KMS-11 (cell line): ENCODE measurements around the gene RCAN1.

Experiments used
- H2AFZ ChIP-seq: fragments of 200-600 bp; sonication (generic); 2 replicates; pipeline ENCODE4 v1.6.1; 2016; ENCODE audit warnings: antibody characterized with exemption, mixed run types, low read depth
- H3K27ac ChIP-seq: fragments of 200-600 bp; sonication (generic); 2 replicates; pipeline ENCODE4 v1.6.1; 2016; ENCODE audit warnings: mild to moderate bottlenecking, mixed run types
- H3K27me3 ChIP-seq: fragments of 200-600 bp; sonication (generic); 2 replicates; pipeline ENCODE4 v1.6.1; 2017; ENCODE audit warnings: mild to moderate bottlenecking, low read depth, mixed run types, moderate library complexity; ENCODE audit not compliant: insufficient read depth
- H3K36me3 ChIP-seq: fragments of 200-600 bp; sonication (generic); 2 replicates; pipeline ENCODE4 v1.6.1; 2017; ENCODE audit warnings: mild to moderate bottlenecking, mixed run types; ENCODE audit not compliant: insufficient read depth
- H3K4me1 ChIP-seq: fragments of 200-600 bp; sonication (generic); 2 replicates; pipeline ENCODE4 v1.6.1; 2016; ENCODE audit warnings: mild to moderate bottlenecking, low read depth, mixed run types; ENCODE audit not compliant: poor library complexity, severe bottlenecking
- H3K4me2 ChIP-seq: fragments of 200-600 bp; sonication (generic); 2 replicates; pipeline ENCODE4 v1.7.0; 2016; ENCODE audit warnings: mild to moderate bottlenecking, mixed run types
- H3K4me3 ChIP-seq: fragments of 200-600 bp; sonication (generic); IDR thresholded peaks from 2 replicates; pipeline ENCODE4 v1.6.1; 2017; ENCODE audit warnings: low read depth, low read length, mixed read lengths; ENCODE audit not compliant: insufficient read depth
- H3K79me2 ChIP-seq: fragments of 200-600 bp; sonication (generic); 2 replicates; pipeline ENCODE4 v1.6.1; 2016; ENCODE audit warnings: low read depth, mixed run types; ENCODE audit not compliant: insufficient read depth
- H3K9ac ChIP-seq: fragments of 200-600 bp; sonication (generic); 2 replicates; pipeline ENCODE4 v1.6.1; 2016; ENCODE audit warnings: mild to moderate bottlenecking, mixed run types
- H4K20me1 ChIP-seq: fragments of 200-600 bp; sonication (generic); 2 replicates; pipeline ENCODE4 v1.6.1; 2016; ENCODE audit warnings: mild to moderate bottlenecking, mixed run types; ENCODE audit not compliant: insufficient read depth
- TF ChIP-seq, protein P1 (sequence below): fragments of 200-600 bp; sonication (generic); conservative IDR thresholded peaks from 2 replicates; pipeline ENCODE4 v1.6.1; 2017; ENCODE audit warnings: low read depth, mild to moderate bottlenecking, antibody characterized with exemption, low read length, moderate library complexity, mixed read lengths

RCAN1 gene

DNA sequence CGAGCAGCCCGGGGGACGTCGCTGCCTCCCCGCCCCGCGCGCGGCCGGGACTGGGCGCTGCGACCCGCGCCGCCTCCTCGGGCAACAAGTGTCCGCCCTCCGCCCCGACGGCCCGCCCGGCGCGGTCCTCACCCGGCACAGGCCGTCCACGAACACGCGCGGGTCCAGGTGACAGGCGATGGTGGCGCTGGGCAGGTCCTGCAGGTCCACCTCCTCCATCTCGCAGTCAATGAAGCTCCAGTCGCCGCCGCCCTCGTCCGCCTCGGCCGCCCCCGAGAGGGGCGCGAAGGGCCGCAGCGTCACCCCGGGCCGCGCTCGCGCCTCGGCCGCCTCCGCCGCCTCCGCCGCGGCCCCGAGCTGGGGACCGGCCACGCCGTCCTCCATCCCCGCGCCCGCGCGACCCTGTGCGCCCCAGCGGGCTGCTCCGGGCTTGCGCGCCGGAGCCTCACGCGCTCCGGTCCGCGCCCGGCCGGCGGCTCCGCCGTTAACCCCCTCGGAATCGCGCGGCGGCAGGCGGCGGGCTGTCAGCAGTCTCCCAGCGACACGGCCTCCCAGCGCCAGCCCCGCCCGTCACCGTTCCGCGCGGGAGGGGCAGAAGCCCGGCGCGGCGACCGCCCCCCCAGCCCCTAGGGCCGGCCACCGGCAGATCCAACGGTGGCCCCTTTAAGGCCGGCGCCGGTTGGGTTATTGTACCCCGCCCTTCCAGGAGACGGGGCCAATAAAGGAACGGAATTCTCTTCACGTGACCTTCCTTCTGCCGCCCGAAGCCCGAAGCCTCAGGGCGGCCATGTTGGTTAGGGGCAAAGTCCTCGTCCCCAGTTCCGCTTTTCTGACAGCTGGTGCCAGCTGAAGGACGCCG, at the start of gene RCAN1:
RCAN1 (minus strand) TSS at position 486 of the 859 bp plus-strand sequence; CDS start at position 384, 102 bp downstream.
- Histone ChIP-seq H3K4me2 (peak within 1 kb of the TSS; percentile 79), H3K36me3 (no peaks in the 10 kb centered on the region), H3K9ac (peak within 1 kb of the TSS; percentile 49; the same call in 1 of the 2 replicates), H3K79me2 (peaks cover 17% of the 10 kb centered on the region; the same call in 1 of the 2 replicates), H3K4me1 (peaks cover 22% of the 10 kb centered on the region), H3K4me3 (no peak within 1 kb of the TSS), H3K27me3 (no peaks in the 10 kb centered on the region), H4K20me1 (no peaks in the 10 kb centered on the region), H3K27ac (no peak within 1 kb of the TSS), H2AFZ (peak within 1 kb of the TSS; percentile 91)
- TF ChIP-seq, protein P1, sequence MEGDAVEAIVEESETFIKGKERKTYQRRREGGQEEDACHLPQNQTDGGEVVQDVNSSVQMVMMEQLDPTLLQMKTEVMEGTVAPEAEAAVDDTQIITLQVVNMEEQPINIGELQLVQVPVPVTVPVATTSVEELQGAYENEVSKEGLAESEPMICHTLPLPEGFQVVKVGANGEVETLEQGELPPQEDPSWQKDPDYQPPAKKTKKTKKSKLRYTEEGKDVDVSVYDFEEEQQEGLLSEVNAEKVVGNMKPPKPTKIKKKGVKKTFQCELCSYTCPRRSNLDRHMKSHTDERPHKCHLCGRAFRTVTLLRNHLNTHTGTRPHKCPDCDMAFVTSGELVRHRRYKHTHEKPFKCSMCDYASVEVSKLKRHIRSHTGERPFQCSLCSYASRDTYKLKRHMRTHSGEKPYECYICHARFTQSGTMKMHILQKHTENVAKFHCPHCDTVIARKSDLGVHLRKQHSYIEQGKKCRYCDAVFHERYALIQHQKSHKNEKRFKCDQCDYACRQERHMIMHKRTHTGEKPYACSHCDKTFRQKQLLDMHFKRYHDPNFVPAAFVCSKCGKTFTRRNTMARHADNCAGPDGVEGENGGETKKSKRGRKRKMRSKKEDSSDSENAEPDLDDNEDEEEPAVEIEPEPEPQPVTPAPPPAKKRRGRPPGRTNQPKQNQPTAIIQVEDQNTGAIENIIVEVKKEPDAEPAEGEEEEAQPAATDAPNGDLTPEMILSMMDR, result no peak

DNA sequence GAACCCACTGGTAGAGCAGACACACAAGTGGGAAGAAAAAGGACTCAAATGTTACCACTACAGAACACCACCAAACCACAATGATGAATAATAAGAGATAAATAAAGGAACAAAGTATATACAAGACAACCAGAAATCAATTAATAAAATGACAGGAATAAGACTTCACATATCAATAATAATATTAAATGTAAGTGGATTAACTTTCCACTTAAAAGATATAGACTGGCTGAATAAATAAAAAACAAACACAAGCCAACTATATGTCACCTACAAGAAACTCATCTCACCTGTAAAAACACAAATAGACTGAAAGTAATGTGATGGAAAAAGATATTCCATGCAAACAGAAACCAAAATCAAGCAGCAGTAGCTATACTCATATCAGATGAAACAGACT, 46.9 kb upstream of the RCAN1 start:
- H4K20me1 ChIP-seq, result no peaks in the 10 kb centered on the region
- no peak overlapping the region for H3K4me2 ChIP-seq
- no peaks in the 10 kb centered on the region for H3K79me2 ChIP-seq
- no peak overlapping the region for H2AFZ ChIP-seq
- no peak overlapping the region for H3K4me3 ChIP-seq
- TF ChIP-seq, protein P1, result no peak
- H3K9ac ChIP-seq, result no peak overlapping the region
- no peak overlapping the region for H3K27ac ChIP-seq
- H3K4me1 ChIP-seq, result no peaks in the 10 kb centered on the region
- H3K27me3 ChIP-seq, result no peaks in the 10 kb centered on the region
- no peaks in the 10 kb centered on the region for H3K36me3 ChIP-seq

DNA sequence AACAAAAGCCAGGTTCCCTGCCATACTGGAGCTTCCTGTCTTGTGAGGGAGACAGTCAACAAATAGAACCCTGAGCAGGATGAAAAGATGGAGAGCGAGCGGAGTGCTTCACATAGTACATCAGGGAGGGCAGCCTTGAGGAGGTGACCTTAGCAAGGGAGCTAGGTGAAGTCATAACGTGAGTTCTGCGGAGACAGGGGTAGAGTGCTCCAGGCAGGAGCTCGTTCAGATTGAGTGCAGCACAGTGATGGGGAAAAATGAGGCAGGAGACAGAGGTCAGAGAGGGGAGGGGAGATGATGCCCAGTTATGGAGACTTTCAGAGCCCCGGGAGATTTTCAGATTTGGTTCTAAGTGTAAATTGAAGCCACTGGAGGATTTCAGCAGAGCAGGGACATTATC, 38.6 kb upstream of the RCAN1 start:
- Histone ChIP-seq H4K20me1 (no peaks in the 10 kb centered on the region), H3K36me3 (no peaks in the 10 kb centered on the region), H3K9ac (no peak overlapping the region), H2AFZ (no peak overlapping the region), H3K27ac (no peak overlapping the region), H3K79me2 (no peaks in the 10 kb centered on the region), H3K4me1 (peaks cover 11% of the 10 kb centered on the region), H3K27me3 (no peaks in the 10 kb centered on the region), H3K4me2 (no peak overlapping the region), H3K4me3 (no peak overlapping the region)
- TF ChIP-seq, protein P1, result no peak

DNA sequence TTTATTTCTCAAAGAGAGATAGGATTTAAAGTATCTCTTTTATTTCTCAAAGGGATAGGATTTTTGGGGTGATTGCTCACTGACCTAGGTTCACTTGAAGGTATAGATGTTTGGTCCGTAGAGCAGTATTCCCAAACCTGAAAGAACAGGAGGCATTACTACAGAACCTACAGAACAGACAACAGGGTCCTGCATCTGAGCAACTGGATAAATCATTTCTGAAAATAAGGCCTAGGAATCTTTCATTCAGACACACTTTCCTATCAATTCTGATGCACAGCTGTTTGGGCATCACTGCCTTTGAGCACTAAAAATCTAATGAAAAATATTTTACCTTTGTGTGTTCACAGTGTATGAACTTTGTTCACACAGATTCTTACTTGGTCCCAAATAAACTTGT, 36.7 kb upstream of the RCAN1 start:
- Histone ChIP-seq H3K27ac (no peak overlapping the region), H3K36me3 (no peaks in the 10 kb centered on the region), H3K79me2 (no peaks in the 10 kb centered on the region), H2AFZ (no peak overlapping the region), H3K9ac (no peak overlapping the region), H3K27me3 (no peaks in the 10 kb centered on the region), H3K4me1 (peaks cover 11% of the 10 kb centered on the region), H3K4me2 (no peak overlapping the region), H4K20me1 (no peaks in the 10 kb centered on the region), H3K4me3 (no peak overlapping the region)
- TF ChIP-seq, protein P1, result no peak
